Hindlimb muscle (tissue), 1 donor: Measurements from ENCODE around the gene FHL2. TPM values are rescaled to one million over a fixed set of nuclear protein-coding genes. Genes with fewer than 3 reads are reported as not detected.

Experiments
- polyA plus RNA-seq: library from polyadenylated mRNA; unstranded; fragments of 120-200 nt; gene quantifications from one replicate; pipeline ENCODE4 v1.2.1, GENCODE V29; 2013; ENCODE audit not compliant: insufficient read length

FHL2 gene
- polyA plus RNA-seq, 1 donor, result 52.4 TPM

Other genes with a start within 250 kb of the FHL2 start
- not detected for gene GPR45, start 157.3 kb downstream of the FHL2 start, polyA plus RNA-seq
- 10.3 TPM for gene TGFBRAP1, start 69.3 kb downstream of the FHL2 start, polyA plus RNA-seq
- 17.2 TPM for gene C2orf49, start 61.5 kb downstream of the FHL2 start, polyA plus RNA-seq